Muscle layer of colon (tissue), 2 donors: ENCODE measurements around the gene MYCN.
"Not testable (repeated sequence)": the region's sequence is repeated elsewhere in the genome, so short reads cannot be mapped to it uniquely, and the experiment has no call there.

Experiments used
- H3K27ac ChIP-seq: one replicate; pipeline ENCODE4 v1.7.0; 2013; ENCODE audit warnings: low read depth, mild to moderate bottlenecking, low read length, moderate library complexity
- H3K27me3 ChIP-seq, 2 donors: one replicate each; pipeline ENCODE4 v1.7.0; 2013; ENCODE audit warnings: low read length in 2 of 2, mild to moderate bottlenecking in 2 of 2; ENCODE audit not compliant: insufficient read depth in 2 of 2, control insufficient read depth in 1 of 2
- H3K36me3 ChIP-seq: one replicate; pipeline ENCODE4 v1.7.0; 2013; ENCODE audit warnings: mild to moderate bottlenecking, low read length; ENCODE audit not compliant: insufficient read depth
- H3K4me1 ChIP-seq: one replicate; pipeline ENCODE4 v1.7.0; 2013; ENCODE audit warnings: mild to moderate bottlenecking, low read length; ENCODE audit not compliant: insufficient read depth
- H3K4me3 ChIP-seq, 2 donors: one replicate each; pipeline ENCODE4 v1.7.0; 2013; ENCODE audit warnings: low read length in 2 of 2, low read depth in 1 of 2, mild to moderate bottlenecking in 1 of 2, moderate library complexity in 1 of 2
- H3K9ac ChIP-seq: one replicate; pipeline ENCODE4 v1.7.0; 2013; ENCODE audit warnings: low read length
- H3K9me3 ChIP-seq: one replicate; pipeline ENCODE4 v1.7.0; 2013; ENCODE audit warnings: mild to moderate bottlenecking, low read length
- donor health status: abdominal sarcoma.
- donor health status: Adenocarcinoma of cecum.

Gene MYCN

DNA sequence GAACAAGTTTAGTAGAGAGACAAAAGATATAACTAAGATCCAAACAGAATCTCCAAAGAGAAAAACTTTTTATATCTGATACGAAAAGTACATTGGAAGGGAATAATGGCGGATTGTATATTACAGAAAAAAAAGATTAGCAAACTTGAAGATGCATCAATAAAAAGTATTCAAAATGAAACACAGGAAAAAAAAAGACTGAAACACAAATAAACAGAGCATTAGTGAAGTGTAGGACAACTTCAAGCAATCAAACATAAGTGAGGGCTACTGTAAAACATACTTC lies 41.1 kb upstream of the MYCN start:
- Histone ChIP-seq H3K36me3 (no peaks in the 10 kb centered on the region), H3K4me3 (no peak overlapping the region), H3K9ac (no peak overlapping the region), H3K27me3 (no peaks in the 10 kb centered on the region), H3K27ac (no peak overlapping the region), H3K4me1 (no peaks in the 10 kb centered on the region), H3K9me3 (no peaks in the 10 kb centered on the region)

DNA sequence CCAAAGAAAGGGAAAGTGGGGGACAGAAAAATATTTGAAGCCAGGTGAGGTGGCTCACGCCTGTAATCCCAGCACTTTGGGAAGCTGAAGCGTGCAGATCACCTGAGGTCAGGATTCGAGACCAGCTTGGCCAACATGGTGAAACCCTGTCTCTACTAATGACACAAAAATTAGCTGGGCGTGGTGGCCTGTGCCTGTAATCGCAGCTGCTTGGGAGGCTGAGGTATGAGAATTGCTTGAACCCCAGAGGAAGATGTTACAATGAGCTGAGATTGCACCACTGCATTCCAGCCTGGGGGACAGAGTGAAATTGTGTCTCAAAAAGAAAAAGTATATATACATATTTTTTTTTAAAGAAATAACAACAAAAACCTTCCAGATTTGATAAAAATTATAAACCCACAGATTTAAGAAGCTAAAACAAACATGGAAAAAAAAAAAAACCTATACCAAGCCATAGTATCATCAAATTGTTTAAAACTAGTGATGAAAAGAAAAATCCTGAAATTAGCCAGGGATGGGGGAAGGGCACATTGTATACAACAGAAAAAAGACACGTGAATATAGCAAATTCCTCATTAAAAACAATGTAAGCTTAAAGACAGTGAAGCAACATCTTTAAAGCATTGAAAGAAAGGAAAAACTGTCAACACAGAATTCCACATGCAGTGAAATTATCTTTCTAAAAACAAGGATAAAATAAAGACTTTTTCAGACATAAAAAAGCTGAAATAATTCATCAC lies 40.4 kb upstream of the MYCN start:
- no peaks in the 10 kb centered on the region for H3K4me1 ChIP-seq
- no peak overlapping the region for H3K4me3 ChIP-seq
- H3K27ac ChIP-seq, result no peak overlapping the region
- no peaks in the 10 kb centered on the region for H3K9me3 ChIP-seq
- H3K27me3 ChIP-seq, result no peaks in the 10 kb centered on the region
- H3K36me3 ChIP-seq, result no peaks in the 10 kb centered on the region
- no peak overlapping the region for H3K9ac ChIP-seq

DNA sequence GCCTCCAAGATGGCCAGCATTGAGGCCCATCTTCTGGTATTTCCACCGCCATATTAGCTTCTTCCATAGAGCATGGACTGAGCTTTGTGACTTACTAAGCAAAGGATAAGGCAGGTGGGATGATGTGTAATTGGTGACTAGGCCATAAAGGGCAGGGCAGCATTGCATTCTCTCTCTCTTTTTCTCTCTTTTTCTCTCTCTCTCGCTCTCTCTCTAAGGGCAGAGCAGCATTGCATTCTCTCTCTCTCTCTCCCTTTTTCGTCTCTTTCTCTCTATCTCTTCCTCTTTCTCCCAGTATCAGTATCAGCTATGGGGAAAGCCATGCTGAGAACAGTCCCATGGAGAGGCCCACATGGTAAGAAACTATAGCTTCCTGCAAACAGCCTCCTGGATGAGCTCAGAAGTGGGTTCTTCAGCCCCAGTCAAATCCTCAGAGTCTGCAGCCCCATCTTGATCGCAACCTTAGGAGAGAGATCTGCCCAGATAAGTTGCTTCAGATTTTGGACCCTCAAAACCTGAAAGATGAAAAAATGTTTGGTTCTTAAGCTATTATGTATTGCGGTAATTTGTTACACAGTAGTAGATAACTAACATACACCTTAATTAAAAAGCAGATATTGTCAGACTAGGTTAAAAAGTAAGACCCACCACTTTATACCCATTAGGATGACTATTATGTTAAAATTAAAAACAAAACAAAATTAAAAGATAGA lies 39.1 kb upstream of the MYCN start:
- no peaks in the 10 kb centered on the region for H3K36me3 ChIP-seq
- H3K4me3 ChIP-seq, result no peak overlapping the region
- H3K9me3 ChIP-seq, result no peaks in the 10 kb centered on the region
- H3K4me1 ChIP-seq, result no peaks in the 10 kb centered on the region
- no peak overlapping the region for H3K9ac ChIP-seq
- H3K27me3 ChIP-seq, result no peaks in the 10 kb centered on the region
- H3K27ac ChIP-seq, result no peak overlapping the region

DNA sequence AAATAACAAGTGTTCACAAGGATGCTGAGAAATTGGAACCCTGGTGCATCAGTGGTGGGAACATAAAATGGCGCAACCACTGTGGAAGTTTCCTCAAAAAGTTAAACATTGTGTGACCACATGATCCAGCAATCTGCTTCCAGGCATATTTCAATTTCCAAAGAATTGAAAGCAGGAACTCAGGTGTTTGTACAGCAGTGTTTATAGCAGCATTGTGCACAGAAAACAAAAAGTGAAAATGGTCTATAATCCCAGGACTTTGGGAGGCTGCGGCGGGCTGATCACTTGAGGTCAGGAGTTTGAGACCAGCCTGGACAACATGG lies 38.6 kb upstream of the MYCN start:
- Histone ChIP-seq H3K27me3 (no peaks in the 10 kb centered on the region), H3K27ac (no peak overlapping the region), H3K9ac (no peak overlapping the region), H3K36me3 (no peaks in the 10 kb centered on the region), H3K4me1 (no peaks in the 10 kb centered on the region), H3K4me3 (no peak overlapping the region), H3K9me3 (no peaks in the 10 kb centered on the region)

DNA sequence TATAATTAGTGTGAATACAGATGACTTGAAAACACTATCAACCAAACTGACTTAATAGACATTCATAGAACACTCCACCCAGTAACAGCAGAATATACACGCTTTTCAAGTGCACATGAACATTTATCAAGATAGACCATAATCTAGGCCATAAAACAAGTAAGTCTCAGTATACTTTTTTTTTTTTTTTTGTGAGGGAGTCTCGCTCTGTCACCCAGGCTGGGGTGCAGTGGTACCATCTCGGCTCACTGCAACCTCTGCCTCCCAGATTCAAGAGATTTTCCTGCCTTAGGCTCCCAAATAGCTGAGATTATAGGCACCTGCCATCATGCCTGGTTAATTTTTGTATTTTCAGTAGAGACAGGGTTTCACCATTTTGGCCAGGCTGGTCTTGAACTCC lies 36.4 kb upstream of the MYCN start:
- H3K27me3 ChIP-seq, H3K9me3 ChIP-seq, H3K27ac ChIP-seq, H3K36me3 ChIP-seq, H3K4me3 ChIP-seq, H3K9ac ChIP-seq, H3K4me1 ChIP-seq: not testable (repeated sequence)

DNA sequence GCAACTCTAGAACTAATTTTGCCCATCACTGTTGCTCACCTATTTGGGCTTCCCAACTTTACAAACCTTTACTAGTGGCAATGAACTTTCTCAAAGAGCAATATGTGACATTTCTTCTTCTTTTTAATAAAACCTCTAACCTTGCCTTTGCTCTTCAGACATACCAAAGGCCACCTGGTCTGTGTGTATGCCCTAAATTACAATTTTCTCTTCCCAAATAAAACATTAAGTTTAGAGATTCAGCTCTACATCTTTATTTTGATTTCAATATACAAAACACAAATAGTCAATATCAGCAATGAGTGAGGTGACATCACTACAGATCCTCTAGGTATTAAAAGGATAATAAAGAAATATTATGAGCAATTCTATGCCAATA lies 35.1 kb upstream of the MYCN start:
- H3K27me3 ChIP-seq, result no peaks in the 10 kb centered on the region
- H3K9ac ChIP-seq, result no peak overlapping the region
- H3K27ac ChIP-seq, result no peak overlapping the region

DNA sequence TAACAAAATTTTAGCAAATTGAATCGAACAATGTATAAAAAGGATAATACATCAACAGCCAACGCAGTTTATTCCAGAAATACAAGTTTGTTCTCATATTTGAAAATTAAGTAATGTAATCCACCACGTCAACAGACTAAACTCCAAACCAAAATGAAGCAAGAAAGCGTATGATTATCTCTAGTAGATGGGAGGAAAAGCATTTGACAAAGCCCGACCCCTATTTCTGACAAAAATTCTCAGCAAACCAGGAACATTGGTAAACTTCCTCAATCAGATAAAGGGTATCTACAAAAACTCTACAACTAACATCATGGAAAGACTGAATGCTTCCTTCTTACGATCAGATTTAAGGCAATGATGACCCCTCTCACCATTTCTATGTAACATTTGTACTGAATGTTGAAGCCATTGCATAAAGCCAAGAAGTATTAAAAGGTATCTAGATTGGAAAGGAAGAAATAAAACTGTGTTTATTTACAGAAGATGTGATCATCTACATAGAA lies 34.3 kb upstream of the MYCN start:
- Histone ChIP-seq H3K9ac (no peak overlapping the region), H3K4me3 (no peak overlapping the region), H3K4me1 (no peaks in the 10 kb centered on the region), H3K27me3 (no peaks in the 10 kb centered on the region), H3K27ac (no peak overlapping the region), H3K36me3 (no peaks in the 10 kb centered on the region), H3K9me3 (no peaks in the 10 kb centered on the region)

More for the DNA sequence above, 35.1 kb upstream of the MYCN start:
- H3K9me3 ChIP-seq, result no peaks in the 10 kb centered on the region
- no peaks in the 10 kb centered on the region for H3K36me3 ChIP-seq
- H3K4me1 ChIP-seq, result no peaks in the 10 kb centered on the region
- no peak overlapping the region for H3K4me3 ChIP-seq

DNA sequence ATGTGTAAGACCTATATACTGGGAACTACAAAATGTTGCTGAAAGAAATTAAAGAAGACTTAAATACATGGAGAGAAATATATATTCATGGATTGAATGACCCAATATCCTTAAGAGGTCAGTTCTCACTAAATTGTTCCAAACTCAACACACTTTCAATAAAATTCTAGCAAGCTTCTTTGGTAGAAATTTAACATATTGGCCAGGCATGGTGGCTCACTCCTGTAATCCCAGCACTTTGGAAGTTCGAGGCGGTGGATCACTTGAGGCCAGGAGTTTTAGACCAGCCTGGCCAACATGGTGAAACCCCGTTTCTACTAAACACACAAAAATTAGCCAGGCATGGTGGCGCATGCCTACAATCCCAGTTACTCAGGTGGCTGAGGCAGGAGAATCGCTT lies 33.6 kb upstream of the MYCN start:
- Histone ChIP-seq H3K36me3 (no peaks in the 10 kb centered on the region), H3K27ac (no peak overlapping the region)

DNA sequence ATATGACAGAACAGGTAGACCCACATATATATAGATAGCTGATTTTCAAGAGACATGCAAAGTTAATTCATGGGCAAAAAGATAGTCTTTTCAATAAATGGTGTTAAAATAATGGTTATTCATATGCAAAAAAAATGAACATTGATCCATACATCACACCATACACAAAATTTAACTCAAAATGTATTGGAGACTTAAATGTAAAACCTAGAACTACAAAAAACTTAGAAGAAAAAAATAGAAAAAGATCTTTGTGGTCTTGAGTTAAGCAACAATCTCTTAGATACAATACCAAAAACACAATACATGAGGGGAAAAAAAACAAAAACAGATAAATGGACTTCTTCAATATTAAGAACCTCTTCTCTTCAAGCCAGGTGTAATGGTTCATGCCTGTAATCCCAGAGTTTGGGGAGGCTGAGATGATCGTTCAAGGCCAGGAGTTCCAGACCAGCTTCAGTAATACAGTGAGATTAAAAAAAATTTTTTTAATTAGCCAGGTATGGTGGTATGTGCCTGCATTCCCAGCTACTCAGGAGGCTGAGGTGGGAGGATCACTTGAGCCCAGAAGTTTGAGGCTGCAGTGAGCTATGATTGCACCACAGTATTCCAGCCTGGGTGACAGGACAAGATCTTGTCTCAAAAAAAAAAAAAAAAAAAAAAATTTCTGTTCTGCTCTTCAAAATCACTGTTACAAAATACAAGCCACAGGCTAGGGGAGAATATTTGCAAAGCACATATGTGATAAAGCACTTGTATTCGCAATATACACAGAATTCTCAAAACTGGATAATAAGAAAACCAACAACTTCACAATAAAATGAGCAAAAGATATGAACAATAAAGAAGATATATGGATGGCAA lies 32.7 kb upstream of the MYCN start:
- no peaks in the 10 kb centered on the region for H3K9me3 ChIP-seq
- no peaks in the 10 kb centered on the region for H3K27me3 ChIP-seq
- peaks cover 6% of the 10 kb centered on the region for H3K4me1 ChIP-seq
- H3K36me3 ChIP-seq, result no peaks in the 10 kb centered on the region
- H3K9ac ChIP-seq, result no peak overlapping the region
- H3K4me3 ChIP-seq, result no peak overlapping the region
- no peak overlapping the region for H3K27ac ChIP-seq

More for the DNA sequence above, 33.6 kb upstream of the MYCN start:
- H3K9me3 ChIP-seq, result no peaks in the 10 kb centered on the region
- H3K9ac ChIP-seq, result no peak overlapping the region
- no peak overlapping the region for H3K4me3 ChIP-seq
- peaks cover 3% of the 10 kb centered on the region for H3K4me1 ChIP-seq
- no peaks in the 10 kb centered on the region for H3K27me3 ChIP-seq

DNA sequence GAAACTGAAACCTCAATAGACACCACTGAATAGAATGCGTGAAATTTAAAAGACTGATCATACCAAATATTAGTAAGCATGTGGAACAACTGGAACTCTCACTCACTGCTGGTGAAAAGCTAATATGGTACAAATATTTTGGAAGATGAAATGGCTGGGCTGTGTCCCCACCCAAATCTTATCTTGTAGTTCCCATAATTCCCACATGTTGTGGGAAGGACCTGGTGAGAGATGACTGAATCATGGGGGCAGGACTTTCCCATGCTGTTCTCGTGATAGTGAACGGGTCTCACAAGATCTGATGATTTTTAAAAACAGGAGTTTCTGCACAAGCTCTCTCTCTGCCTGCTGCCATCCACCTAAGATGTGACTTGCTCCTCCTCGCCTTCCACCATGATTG lies 32.0 kb upstream of the MYCN start:
- no peak overlapping the region for H3K4me3 ChIP-seq
- no peaks in the 10 kb centered on the region for H3K9me3 ChIP-seq
- no peak overlapping the region for H3K9ac ChIP-seq
- peaks cover 6% of the 10 kb centered on the region for H3K4me1 ChIP-seq
- no peaks in the 10 kb centered on the region for H3K27me3 ChIP-seq
- no peak overlapping the region for H3K27ac ChIP-seq
- no peaks in the 10 kb centered on the region for H3K36me3 ChIP-seq

DNA sequence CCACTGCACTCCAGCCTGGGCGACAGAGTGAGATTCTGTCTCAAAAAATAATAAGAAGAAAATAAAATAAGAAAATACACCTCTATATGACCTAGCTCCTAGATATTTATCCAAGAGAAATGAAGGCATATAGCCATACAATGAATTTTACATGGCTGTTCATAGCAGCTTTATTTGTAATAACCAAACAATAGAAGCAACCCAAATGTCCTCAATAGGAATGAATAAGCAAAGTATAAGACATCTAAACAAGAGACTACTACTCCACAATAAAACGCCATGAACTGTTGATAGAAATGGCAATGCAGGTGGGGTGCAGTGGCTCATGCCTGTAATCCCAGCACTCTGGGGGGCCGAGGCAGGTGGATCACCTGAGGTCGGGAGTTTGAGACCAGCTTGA lies 31.2 kb upstream of the MYCN start:
- Histone ChIP-seq H3K4me1 (peaks cover 11% of the 10 kb centered on the region), H3K9ac (no peak overlapping the region)

More for the DNA sequence above, 31.2 kb upstream of the MYCN start:
- Histone ChIP-seq H3K27me3 (no peaks in the 10 kb centered on the region), H3K9me3 (no peaks in the 10 kb centered on the region), H3K27ac (no peak overlapping the region), H3K36me3 (no peaks in the 10 kb centered on the region), H3K4me3 (no peak overlapping the region)
